NCI-H128 (cell line): ENCODE data around the gene CETN3.
"Not testable (repeated sequence)": the region's sequence is repeated elsewhere in the genome, so short reads cannot be mapped to it uniquely, and the experiment has no call there.

Experiments
- DNase-seq: peaks from one replicate; lab custom pipeline; 2025; ENCODE audit not compliant: unreplicated experiment; lab: John Stamatoyannopoulos, UW

Gene CETN3

DNA sequence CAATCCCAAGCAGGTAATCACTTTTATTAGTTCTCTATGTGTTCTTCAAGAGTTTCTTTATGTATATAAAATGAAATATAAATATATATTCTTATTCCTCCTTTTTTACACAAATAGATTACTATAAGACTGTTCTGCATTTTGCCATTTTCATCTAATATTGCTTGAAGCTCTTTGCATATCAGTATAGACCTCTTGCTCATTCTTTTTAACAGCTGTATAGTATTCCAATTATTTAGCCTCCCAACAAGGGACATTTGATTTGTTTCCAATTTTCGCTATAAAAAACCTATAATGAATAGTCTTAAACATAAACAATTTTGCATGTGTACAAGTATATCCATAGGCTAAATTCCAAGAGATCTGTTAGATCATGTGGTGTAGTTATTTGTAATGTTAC, 25.2 kb downstream of the CETN3 start:
- DNase-seq: no peak

DNA sequence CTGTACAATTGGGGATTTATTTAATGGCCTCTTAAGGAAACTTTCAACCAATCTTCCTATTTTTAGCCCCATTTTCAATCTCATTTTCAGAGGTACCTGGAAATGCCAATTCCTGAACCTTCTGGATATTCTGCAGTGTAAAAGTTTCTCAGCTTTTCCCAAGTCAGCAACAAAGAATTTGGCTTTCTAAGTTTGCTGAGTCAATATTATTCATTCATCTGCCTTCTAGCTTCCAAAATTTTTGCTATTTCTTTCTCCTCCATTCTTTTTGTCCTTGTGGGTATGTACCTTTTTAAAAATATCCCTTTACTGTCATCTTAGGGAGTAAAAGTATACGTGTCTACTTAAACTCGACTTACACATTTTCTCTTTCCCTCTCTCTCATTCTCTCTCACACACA, 25.7 kb downstream of the CETN3 start:
- DNase-seq: no peak

DNA sequence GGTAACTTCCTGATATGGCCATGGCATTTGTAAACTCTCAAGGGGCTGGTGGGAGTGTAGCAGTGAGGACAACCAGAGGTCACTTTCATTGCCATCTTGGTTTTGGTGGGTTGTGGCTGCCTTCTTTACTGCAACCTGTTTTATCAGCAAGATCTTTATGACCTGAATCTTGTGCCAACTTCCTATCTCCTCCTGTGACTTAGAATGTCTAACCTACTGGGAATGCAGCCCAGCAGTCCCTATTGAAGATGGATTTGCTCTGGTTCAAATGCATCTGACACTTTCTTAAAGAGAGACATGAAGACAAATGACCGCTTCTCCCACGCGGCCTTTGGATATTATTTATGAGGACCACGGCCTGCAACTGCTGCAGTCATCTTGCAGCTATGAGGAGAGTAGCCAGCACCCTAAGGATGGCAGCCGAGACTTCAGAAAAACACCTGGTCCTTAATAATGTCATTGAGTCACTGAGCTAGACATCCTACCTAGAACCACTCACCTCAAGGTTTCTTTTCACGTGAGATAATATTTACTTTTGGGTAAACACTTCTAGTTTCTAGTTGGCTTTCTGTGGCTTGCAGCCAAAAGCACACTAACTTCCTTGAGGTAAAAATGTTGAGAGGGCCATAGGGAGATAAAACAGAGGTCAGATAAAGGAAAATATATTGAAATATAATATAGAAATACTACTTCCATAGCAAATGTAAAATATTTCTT, 28.2 kb downstream of the CETN3 start:
- no peak for DNase-seq

DNA sequence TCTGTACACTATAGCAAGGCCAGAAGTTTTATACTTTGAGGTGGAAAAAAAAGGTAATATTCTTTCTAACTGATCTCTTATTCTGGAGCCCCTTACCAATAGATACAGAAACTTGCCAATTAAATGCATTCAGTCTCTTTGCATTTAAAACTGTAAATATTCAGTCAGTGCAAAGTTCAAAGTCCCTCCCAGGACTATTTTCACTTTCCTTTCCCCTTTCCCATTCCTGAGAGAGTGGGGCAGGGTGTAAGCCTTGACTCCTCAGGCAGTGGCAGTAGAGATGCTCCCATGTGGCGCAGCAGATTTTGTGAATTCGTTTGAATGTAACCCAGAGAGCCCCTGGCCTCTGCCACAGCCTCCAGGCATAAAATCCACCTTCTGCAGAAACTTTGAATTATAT, 29.9 kb downstream of the CETN3 start:
- no peak for DNase-seq

DNA sequence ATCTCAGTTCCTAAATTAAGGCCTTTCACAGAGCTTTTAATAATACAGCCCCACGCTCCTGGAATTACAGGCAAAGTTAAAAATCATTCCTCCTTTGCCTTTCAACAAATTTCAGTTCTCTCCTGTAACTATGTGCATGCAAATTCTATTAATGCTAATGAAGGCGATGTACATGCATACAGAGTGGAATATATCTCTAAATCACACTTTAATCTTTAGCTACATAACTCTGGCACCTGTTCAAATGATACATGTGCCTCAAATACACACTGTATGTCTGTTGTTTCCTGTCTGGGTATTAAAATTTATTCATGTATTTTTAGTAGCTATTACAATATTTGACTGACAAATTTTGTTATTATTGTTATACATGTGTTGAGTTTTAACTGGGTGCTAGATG, 30.8 kb downstream of the CETN3 start:
- DNase-seq: no peak

DNA sequence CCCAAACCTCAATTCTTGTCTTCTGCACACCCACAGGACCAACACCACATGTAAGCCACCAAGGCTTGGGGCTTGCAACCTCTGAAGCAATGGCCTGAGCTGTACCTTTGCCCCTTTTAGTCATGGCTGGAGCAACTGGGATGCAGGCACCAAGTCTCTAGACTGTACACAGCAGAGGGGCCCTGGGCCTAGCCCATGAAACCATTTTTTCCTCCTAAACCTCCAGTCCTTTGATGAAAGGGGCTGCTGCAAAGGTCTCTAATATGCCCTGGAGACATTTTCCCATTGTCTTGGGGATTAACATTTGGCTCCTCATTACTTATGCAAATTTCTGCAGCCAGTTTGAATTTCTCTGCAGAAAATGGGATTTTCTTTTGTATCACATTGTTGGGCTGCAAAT, 38.3 kb downstream of the CETN3 start:
- not testable (repeated sequence) for DNase-seq

DNA sequence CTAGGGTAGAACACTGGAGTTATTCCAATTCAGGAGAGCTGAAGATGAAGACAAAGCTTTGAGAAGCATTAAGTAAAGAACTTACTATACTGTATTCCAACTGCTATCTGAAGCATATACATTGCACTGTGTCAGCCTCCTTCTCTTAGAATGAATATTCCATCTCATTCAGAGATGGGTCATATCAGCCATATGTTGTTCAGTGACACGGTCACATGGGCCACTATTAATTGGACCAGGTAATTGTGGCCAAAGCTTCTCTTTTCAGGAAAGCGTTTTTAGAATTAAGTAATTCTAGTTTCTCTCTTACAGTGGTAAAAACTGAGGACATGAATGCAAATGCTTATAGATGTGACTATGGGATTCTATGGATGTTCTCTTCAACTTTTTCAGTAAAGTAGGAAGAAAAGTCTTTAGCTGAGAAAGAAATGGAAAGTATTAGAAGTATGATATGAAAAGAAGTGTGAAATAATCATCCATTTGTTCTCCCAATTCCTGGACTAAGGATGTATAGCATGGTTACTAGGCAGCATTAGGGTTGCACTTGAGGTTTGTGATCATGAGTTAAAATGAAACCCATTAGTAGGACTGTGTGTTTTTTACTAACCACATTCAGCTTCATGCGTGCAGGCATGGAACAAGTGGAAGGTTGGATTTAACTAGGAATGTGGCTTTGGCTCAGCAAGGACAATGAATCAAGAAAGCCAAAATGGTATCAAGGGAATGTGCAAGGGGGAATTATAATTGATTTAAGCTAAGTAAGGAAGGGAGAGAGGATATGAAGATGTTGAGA, 40.9 kb downstream of the CETN3 start:
- no peak for DNase-seq

DNA sequence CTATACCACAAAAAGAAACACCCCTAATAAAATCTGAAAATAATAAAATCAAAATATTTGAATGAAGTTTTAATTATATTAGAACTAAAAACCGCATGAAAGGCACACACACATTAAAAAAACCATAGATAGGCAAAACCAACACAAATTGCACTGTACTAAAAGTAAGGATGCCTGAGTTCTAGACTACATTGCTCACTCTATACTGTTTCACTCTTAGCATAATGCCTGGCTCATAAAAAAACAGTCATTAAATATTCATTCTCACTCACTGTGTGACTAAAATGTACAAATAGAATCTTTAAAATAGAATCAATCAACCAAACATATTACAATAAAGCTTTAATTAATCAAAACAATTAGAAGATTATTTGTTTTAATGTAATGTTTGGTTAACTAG, 41.7 kb downstream of the CETN3 start:
- DNase-seq: no peak

DNA sequence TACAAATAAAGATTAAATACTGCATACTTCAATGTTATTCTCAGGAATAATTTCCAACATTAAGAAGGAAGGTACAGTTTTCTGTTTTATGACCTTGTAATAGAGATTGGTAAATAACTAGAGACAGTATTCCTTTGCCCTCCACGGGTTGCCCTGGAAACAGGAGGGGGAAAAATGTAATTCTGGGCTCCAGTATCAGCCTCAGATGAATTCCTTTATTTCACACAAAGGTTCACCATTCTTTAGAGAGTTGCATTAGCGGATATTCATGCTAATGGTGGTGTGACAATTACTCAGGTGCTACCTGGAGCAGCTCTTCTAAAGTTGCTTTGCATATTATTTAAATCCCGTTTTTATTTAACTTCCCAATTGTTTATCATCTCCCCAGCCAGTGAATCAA, 42.6 kb downstream of the CETN3 start:
- DNase-seq: no peak

DNA sequence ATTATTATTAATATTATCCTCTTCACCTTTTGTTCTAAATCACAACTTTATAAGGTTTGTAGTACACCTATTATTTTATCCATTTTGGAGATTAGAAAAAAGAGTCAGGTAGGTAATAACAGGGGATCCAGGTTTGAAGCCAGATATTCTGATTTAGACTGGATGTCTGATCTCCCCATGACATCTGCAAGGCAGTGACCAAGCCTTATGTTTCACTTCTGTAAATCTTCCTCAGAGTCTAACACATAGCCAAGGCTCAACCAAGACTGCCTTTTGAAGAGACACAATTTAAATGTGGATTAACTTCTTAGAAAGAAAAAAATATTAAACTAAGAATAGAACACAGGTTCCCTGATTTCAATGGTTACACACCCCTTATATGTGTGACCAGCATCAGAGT, 44.2 kb downstream of the CETN3 start:
- no peak for DNase-seq

DNA sequence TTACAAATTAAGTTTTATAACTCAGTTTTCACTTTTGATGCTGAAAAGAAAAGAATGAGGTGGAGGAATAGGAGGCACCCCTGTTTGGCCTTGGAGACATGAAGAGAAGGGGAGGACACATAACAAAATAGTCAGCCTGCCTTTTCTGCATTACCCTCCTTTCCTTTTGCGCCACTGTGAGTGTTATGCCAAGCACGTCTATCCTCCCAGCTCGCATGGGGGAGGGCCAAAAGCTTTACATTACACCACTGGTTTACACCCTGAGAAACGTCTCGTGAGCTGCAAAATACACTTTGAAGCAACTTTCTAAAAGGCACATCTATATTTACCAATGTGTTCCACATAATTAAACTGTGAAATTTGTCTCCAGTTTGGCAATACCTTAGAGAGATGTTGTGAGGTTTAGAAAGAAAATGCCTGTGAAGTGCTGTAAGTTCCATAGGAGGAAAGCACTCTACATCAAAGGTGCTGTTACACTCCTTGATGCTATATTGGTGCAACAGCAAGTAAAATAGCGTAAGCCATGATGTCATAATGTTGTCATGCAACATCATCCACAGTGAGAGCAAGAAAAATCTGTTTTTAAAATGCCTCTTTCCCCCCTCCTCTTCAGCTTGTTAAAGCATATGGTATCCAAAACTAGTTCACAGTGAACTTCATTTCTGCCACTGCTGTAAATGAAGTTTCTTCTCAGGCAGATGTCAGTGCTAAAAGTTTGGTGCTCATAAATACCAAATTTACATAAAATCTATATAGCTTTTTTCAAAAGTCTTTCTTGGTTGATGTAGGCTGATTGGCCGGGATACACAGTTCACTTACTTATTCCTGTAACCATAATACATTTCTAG, 50.3 kb downstream of the CETN3 start:
- DNase-seq: no peak

DNA sequence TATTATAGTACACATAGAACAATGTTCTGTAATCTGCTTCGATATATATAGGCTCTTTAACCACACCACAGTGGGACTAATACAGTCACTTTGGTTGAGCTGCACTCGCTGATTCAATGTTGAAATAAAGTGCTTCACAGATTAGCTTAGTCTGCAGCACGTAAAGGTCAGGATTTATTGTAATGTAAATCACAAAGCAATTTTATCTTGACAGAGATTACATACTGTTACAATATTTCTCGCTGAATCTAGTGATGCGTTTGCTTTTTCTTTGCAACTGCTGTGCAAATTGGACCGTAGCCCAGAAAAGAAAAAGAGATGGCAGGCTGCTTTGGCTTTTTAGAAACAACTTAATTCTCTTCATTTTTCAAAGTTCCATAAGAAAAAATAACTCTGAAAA, 52.9 kb downstream of the CETN3 start:
- DNase-seq: no peak

DNA sequence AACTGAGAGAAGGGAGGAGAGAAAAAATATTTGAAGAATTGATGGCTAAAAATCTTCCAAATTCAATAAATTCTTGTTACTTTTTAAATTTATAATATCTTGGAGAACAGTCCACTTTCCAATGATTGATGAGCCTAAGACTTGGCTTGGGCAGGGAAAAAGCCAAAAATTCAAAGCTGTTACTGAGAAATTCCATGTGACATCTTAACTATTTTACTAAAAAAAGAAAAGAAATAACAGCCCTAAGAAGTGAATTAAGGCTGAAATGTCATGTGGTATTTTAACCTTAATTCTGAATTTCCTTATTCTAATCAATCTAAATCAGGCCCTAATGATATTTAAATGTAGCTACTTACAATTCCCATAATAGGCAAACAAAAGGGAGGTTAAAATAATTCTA, 53.4 kb downstream of the CETN3 start:
- no peak for DNase-seq

DNA sequence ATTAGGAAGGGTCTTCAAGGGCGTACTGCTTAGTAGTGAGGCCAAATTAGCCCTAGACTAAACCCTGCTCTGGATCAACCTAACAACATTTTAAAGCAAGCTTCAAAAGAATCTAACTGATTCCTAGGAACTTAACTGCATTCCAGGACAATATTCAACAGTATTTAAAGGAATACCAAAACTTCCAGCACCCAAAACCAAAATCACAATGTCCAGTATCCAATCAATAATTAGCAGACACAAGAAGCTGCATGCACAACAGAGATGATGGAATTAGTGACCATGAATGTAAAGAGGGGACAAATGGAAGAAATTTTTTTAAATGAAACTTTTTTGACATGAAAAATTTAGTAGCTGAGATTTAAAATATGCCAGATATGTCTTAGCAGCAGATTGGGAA, 53.9 kb downstream of the CETN3 start:
- DNase-seq: no peak

DNA sequence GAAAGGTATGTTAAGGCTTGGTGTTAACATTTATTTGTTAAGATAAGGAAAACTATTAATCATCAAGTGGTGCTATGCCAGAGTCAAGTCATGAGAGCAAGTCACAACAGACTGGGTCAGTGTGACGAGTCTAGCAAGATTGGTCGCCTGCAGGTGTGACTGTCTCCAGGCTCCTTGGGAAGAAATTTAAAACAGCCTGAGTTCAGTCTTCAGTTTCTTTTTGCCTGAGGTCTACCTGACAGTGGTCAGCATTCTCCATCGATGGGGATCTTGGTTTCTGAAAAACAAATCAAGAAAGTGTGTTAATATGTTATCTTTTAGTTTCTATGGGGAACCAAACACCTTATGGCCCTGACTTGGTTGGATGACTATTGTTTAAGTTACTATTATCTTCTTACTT, 56.3 kb downstream of the CETN3 start:
- DNase-seq: no peak

DNA sequence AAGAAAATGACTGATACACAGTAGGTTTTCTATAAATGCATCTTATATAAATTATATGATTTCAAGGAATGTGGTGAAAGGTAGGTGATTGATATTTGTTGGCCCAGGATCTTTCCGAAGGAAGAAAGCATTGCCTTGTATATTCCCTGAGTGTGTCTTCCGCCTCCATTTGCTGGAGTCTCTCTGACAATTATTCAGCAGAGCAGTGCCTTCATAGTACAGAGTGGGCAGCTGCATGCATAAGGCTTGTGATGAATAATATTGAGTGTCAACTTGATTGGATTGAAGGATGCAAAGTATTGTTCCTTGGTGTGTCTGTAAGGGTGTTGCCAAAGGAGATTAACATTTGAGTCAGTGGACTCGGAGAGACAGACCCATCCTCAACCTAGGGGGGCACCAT, 58.5 kb downstream of the CETN3 start:
- no peak for DNase-seq

DNA sequence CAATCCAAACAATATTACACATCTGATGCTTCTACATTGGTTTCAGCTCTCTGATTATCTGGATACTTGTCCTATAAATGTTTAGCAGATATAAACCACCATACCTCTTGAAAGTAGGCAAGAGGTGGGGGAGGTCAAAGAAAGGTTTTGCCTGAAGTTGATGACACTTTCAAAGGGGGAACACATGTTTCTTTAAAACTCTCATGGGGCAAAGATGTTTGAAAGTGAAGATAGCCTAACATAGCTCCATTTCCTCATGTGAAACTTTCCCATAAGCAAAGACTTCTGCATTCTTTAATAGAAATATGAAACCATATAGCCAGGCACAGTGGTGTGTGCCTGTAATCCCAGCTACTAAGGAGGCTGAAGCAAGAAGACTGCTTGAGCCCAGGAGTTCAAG, 62.1 kb downstream of the CETN3 start:
- DNase-seq: no peak

DNA sequence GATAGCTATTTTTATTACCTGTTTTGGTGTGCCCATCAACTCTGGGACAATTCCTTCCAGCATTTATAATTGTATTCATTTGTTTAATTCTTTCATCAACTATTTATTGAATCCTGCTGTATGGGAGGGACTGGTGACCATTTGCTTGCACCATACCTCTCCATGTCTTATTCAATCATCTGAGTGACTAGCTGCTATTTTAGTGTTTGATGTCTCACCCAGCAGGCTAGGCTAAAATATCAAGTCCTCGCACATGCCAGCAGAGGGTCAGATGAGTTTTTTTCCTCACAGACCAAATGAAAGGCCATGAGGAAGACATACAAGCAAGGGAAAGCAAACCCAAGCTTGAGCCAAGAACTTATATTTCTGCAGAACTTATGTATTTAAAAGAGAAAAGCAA, 63.9 kb downstream of the CETN3 start:
- no peak for DNase-seq

DNA sequence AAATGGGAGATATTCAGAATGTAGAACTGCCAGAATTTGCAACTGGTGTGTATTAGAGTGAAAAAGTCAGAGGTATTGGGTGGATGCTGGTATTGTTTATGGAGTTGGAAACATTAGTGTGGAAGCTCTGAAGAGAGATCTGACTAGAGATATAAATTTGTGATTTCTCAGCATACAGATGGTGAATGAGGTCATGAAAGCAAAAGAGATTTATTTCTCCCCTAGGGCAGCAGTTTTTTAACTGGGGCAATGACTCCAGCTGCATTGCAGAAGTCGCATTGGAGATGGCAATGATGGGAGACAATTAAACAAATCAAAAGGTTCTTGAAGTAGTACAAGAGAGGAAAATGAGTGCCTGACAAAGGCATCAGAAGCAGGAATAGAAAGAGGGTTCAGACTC, 64.9 kb downstream of the CETN3 start:
- no peak for DNase-seq

DNA sequence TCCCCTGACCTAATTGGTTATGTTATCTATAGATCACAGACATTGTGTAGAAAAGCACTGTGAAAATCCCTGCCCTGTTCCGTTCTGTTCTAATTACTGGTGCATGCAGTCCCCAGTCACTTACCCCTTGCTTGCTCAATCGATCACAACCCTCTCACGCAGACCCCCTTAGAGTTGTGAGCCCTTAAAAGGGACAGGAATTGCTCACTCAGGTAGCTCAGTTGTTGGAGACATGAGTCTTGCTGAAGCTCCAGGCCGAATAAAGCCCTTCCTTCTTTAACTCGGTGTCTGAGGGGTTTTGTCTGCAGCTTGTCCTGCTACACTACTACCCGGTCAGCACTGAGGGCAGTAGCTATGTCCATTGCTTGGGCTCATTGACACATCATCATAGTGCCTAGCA, 65.8 kb downstream of the CETN3 start:
- DNase-seq: not testable (repeated sequence)

DNA sequence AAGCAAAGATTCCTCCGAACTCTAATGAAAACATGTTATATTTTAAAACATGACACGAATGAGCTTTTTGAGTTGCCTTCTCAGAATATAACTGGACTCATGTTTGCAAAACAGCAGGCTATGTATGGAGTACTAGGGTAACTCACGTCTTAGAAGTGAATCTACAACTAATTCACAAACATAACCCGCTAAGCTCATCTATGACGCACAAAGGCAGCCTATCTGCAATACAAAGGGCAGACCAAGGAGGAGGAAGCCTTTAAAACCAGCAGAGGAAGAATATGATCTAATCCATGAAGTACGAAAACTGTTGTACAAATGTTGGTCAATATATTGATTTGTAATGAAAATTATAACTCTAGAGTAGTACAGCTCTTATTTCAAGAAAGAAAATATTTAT, 67.0 kb downstream of the CETN3 start:
- DNase-seq: no peak
